DND-41 (cell line): Measurements from ENCODE around the gene CPXM2.

Source experiments
- ATAC-seq: fragments of 200-7000 bp; cut with Tn5 transposase; 3 replicates; pipeline ENCODE4 v1.9.1; 2021; ENCODE audit warnings: low read depth; ENCODE audit not compliant: insufficient read depth
- DNase-seq: peaks from one replicate; pipeline ENCODE4 v3.0.0-alpha.2; 2020
- H2AFZ ChIP-seq: 2 replicates; pipeline ENCODE4 v1.6.0; 2012; ENCODE audit warnings: low read depth, low read length
- H3K27ac ChIP-seq: 2 replicates; pipeline ENCODE4 v1.5.1; 2012; ENCODE audit warnings: low read length, inconsistent platforms
- H3K27me3 ChIP-seq: fragments of 200-600 bp; sonication (generic); 2 replicates; pipeline ENCODE4 v1.6.0; 2012; ENCODE audit warnings: low read length, mild to moderate bottlenecking, inconsistent platforms; ENCODE audit not compliant: insufficient read depth, poor library complexity
- H3K36me3 ChIP-seq: 2 replicates; pipeline ENCODE4 v1.5.1; 2012; ENCODE audit warnings: low read length, inconsistent platforms; ENCODE audit not compliant: insufficient read depth
- H3K4me1 ChIP-seq: 2 replicates; pipeline ENCODE4 v1.5.1; 2012; ENCODE audit warnings: mild to moderate bottlenecking, low read length; ENCODE audit not compliant: insufficient read depth
- H3K4me2 ChIP-seq: 2 replicates; pipeline ENCODE4 v1.6.0; 2012; ENCODE audit warnings: mild to moderate bottlenecking, moderate library complexity, low read length, inconsistent platforms; ENCODE audit not compliant: insufficient read depth
- H3K4me3 ChIP-seq, 2 experiments: fragments of 200-600 bp in 1 of 2; shearing (Covaris generic) in 1 of 2; 2 replicates each; pipeline ENCODE4 v1.5.1; 2012 to 2016; ENCODE audit warnings: inconsistent platforms in 2 of 2, low read length in 2 of 2, mild to moderate bottlenecking in 2 of 2, low read depth in 1 of 2, moderate library complexity in 1 of 2
- H3K79me2 ChIP-seq: 2 replicates; pipeline ENCODE4 v1.6.0; 2012; ENCODE audit warnings: low read length, inconsistent platforms; ENCODE audit not compliant: insufficient read depth
- H3K9ac ChIP-seq: 2 replicates; pipeline ENCODE4 v1.6.0; 2012; ENCODE audit warnings: low read depth, mild to moderate bottlenecking, inconsistent platforms, low read length, moderate library complexity
- H3K9me3 ChIP-seq: 2 replicates; pipeline ENCODE4 v1.5.1; 2012; ENCODE audit warnings: low read length, moderate library complexity, mild to moderate bottlenecking, inconsistent platforms; ENCODE audit not compliant: insufficient read depth, severe bottlenecking
- H4K20me1 ChIP-seq: 2 replicates; pipeline ENCODE4 v1.6.0; 2012; ENCODE audit warnings: low read length; ENCODE audit not compliant: insufficient read depth
- EZH2 ChIP-seq: IDR thresholded peaks from 3 replicates; pipeline ENCODE4 v1.6.1; 2012; ENCODE audit warnings: borderline replicate concordance, low read depth, mild to moderate bottlenecking, moderate library complexity, low read length, inconsistent platforms; ENCODE audit not compliant: severe bottlenecking
- TF ChIP-seq, protein P1 (sequence below): IDR thresholded peaks from 2 replicates; pipeline ENCODE4 v1.5.1; 2012; ENCODE audit warnings: borderline replicate concordance, low read length, moderate library complexity, mild to moderate bottlenecking; ENCODE audit not compliant: poor library complexity, severe bottlenecking; ENCODE audit errors: extremely low read depth

Gene CPXM2

GRCh38 chr10:123879606-123880257 lies 11.9 kb downstream of the CPXM2 start:
- no peak for DNase-seq

GRCh38 chr10:123878666-123879303 lies 12.8 kb downstream of the CPXM2 start:
- Histone ChIP-seq H3K36me3 (no peaks in the 10 kb centered on the region), H3K4me2 (no peak overlapping the region), H3K27me3 (no peaks in the 10 kb centered on the region), H3K27ac (no peak overlapping the region), H2AFZ (no peak overlapping the region), H3K9ac (no peak overlapping the region), H3K4me3 (no peak overlapping the region), H3K9me3 (no peaks in the 10 kb centered on the region), H3K4me1 (no peaks in the 10 kb centered on the region), H3K79me2 (no peaks in the 10 kb centered on the region), H4K20me1 (no peaks in the 10 kb centered on the region)
- no peak for TF ChIP-seq EZH2
- TF ChIP-seq, protein P1, sequence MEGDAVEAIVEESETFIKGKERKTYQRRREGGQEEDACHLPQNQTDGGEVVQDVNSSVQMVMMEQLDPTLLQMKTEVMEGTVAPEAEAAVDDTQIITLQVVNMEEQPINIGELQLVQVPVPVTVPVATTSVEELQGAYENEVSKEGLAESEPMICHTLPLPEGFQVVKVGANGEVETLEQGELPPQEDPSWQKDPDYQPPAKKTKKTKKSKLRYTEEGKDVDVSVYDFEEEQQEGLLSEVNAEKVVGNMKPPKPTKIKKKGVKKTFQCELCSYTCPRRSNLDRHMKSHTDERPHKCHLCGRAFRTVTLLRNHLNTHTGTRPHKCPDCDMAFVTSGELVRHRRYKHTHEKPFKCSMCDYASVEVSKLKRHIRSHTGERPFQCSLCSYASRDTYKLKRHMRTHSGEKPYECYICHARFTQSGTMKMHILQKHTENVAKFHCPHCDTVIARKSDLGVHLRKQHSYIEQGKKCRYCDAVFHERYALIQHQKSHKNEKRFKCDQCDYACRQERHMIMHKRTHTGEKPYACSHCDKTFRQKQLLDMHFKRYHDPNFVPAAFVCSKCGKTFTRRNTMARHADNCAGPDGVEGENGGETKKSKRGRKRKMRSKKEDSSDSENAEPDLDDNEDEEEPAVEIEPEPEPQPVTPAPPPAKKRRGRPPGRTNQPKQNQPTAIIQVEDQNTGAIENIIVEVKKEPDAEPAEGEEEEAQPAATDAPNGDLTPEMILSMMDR, result no peak
- no peak for DNase-seq
- no peak for ATAC-seq

More at GRCh38 chr10:123879606-123880257, 11.9 kb downstream of the CPXM2 start:
- Histone ChIP-seq H3K9me3 (no peaks in the 10 kb centered on the region), H3K4me3 (no peak overlapping the region), H4K20me1 (no peaks in the 10 kb centered on the region), H3K36me3 (no peaks in the 10 kb centered on the region), H2AFZ (no peak overlapping the region), H3K27ac (no peak overlapping the region), H3K9ac (no peak overlapping the region), H3K27me3 (peaks cover under 1% of the 10 kb centered on the region), H3K4me1 (no peaks in the 10 kb centered on the region), H3K4me2 (no peak overlapping the region), H3K79me2 (no peaks in the 10 kb centered on the region)
- no peak for ATAC-seq
- TF ChIP-seq, protein P1, result no peak
- TF ChIP-seq EZH2, result no peak

DNA sequence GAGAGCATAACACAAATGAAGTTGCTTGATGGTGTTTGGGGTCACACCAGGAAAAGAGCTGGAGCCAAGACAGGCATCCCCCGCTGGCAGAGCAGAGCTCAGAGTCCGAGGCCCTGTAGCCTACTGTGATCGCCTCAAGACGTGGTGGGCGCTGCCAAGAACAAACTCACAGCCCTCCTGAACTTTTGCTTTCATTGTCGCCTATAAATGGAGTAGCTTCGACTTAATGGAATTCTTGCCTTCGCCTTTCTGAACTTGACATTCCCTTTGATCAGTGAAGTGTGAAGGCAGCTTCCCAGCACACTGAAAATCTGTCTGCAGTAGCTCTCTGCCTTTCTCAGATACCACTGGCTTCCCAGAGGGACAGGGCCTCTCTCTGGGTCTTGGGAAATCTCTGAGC lies 21.3 kb downstream of the CPXM2 start:
- Histone ChIP-seq H2AFZ (no peak overlapping the region), H3K9me3 (no peaks in the 10 kb centered on the region), H3K27me3 (peaks cover 4% of the 10 kb centered on the region), H4K20me1 (no peaks in the 10 kb centered on the region), H3K9ac (no peak overlapping the region), H3K36me3 (no peaks in the 10 kb centered on the region), H3K4me3 (no peak overlapping the region), H3K4me1 (no peaks in the 10 kb centered on the region), H3K4me2 (no peak overlapping the region), H3K79me2 (no peaks in the 10 kb centered on the region), H3K27ac (no peak overlapping the region)
- ATAC-seq (no peak), DNase-seq (no peak)
- TF ChIP-seq, protein P1, result no peak
